22Rv1 (cell line): ENCODE data around the gene WDFY4.

Experiments
- H3K27ac ChIP-seq: fragments of 450-650 bp; 2 replicates; pipeline ENCODE4 v1.5.1; 2017
- CTCF ChIP-seq: fragments of 450-650 bp; IDR thresholded peaks from 2 replicates; pipeline ENCODE4 v1.5.1; 2017; ENCODE audit warnings: mild to moderate bottlenecking
- ZFX ChIP-seq: fragments of 450-650 bp; IDR thresholded peaks from 2 replicates; pipeline ENCODE4 v1.6.1; 2017; ENCODE audit warnings: antibody characterized with exemption, borderline replicate concordance

WDFY4 gene

GRCh38 chr10:49001870-49002672 lies 317.4 kb downstream of the WDFY4 start:
- no peak for TF ChIP-seq ZFX
- TF ChIP-seq CTCF = no peak
- no peak overlapping the region for H3K27ac ChIP-seq

DNA sequence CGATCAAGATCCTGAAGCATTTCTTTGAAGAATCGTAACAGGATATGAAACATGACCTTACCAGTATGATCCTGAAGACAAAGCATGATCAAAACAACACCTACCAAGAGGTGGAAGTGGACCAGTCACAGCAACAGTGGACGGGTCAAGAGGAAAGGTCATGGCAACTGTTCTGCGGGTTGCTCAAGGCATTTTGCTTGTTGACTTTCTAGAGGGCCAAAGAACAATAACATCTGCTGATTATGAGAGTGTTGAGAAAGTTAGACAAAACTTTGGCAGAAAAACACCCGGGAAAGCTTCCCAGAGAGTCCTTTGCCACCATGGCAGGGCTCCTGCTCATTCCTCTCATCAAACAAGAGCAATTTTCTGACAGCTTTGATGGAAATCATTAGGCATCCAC lies 320.6 kb downstream of the WDFY4 start:
- TF ChIP-seq ZFX (no peak), CTCF (no peak)
- H3K27ac ChIP-seq = no peak overlapping the region

- no peak for TF ChIP-seq ZFX
- TF ChIP-seq CTCF = no peak
- no peak overlapping the region for H3K27ac ChIP-seq
Measured at GRCh38 chr10:49007129-49007528, 322.5 kb downstream of the WDFY4 start.

DNA sequence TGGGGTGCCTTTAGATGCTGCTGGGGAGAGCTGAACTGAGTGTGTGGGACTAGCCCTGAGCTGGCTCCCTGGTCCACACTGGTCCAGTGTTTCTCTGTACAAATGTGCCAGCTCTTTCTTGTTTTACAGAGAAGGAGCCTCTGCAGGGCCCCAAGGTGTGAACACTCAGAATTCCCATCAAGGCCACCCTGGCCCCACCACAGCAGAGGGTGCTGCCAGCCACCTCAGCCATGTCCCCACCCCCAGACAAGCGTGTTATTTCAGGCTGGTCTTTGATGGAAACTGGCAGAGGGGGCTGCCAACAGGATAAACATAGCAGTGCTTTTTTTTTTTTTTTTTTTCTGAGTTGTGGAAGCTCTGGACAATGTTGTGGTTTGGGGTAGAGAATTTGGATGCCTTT lies 323.4 kb downstream of the WDFY4 start:
- no peak overlapping the region for H3K27ac ChIP-seq
- TF ChIP-seq ZFX (no peak), CTCF (no peak)

DNA sequence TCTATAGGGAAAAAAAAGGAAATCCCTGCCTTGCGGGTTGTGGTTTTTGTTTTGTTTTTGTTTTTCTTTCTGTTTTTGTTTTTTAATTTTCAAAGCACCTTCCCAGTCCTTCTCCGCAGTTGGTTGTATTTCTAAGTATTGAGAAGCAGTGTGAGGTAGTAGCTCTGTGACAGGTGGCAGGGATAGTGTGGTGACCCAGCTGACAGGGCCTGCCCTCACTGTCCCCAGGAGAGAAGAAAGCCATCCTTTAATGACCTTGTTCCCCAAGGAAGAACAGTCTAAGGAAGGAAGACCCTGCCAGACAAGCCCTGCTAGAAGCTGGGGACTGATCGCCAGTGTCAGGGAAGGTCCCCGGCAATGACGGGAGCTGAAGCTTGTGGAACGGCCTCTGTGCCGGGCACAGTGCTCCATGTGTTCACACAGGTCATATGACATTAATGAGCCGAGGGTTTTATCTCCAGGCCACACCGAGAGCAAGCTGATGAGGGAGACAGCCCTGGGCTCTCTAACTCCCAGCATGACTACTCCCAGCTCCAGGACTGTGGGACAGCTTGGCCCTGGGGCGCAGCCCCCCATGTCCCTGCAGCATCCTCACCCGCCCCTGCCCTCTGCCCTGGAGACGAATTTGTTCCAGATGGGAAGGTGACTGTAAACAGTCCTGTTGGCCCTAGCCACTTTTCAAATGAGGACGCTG lies 324.0 kb downstream of the WDFY4 start:
- TF ChIP-seq ZFX (no peak), CTCF (no peak)
- no peak overlapping the region for H3K27ac ChIP-seq

DNA sequence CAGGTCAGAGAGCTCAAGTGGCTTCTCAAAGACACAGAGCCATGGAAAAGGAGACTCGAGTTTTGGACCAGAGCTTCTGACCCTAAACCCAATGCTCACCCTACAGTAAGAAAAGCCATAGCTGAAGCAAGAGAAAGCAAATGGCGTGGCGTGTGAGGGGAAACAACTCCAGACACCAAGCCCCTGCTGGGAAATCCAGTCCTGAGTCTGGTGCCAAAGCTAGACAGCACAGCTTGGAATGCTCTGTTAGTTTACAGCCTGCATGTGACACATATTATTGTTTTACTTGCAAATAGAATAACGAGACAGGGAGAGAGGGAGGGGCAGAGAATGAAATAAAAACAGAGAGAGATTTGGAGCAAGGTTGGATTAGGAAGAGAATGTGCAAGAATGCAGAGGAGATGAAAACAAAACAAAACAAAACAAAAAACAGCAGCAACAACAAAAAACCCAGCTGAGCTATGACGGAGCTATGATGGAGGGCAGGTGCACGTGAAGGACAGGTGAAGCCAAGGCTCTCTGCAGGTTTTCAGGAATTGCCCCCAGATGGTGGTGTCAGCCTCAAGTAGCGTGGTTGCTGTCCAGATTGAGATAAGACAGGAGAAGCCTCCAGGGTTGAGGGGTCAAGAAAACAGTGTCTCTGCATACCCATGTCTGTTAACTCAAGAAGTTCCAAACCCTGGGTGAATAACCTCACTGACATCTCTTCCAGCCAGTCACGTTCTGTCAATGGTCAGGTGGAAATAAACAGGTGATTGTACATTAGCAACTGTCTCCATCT lies 324.7 kb downstream of the WDFY4 start:
- TF ChIP-seq CTCF = no peak
- H3K27ac ChIP-seq = no peak overlapping the region
